ENCODE results near the gene ABHD8.

- TF ChIP-seq POLR2A (IDR thresholded peaks at IDR 0.05; ENCODE audit: borderline replicate concordance, extremely low read depth, insufficient read depth, insufficient read length): no peak
- no peak for TF ChIP-seq CTCF (IDR thresholded peaks at IDR 0.05 in 2 of 3, conservative IDR thresholded peaks at IDR 0.05 in 1 of 3; ENCODE audit: borderline replicate concordance in 1 of 3, insufficient read depth in 1 of 3, low read depth in 2 of 3, low read length in 2 of 3)
- TF ChIP-seq ZNF274 (IDR thresholded peaks at IDR 0.05; ENCODE audit: low read depth, low read length): no peak
- TF ChIP-seq CEBPB (IDR thresholded peaks at IDR 0.05; ENCODE audit: low read depth): no peak
- no peak for TF ChIP-seq POLR2AphosphoS5 (IDR thresholded peaks at IDR 0.05; ENCODE audit: low read depth, low read length)
- TF ChIP-seq SIN3A (IDR thresholded peaks at IDR 0.05; ENCODE audit: low read depth): no peak
- no peak for TF ChIP-seq RAD21 (IDR thresholded peaks at IDR 0.05; ENCODE audit: low read depth)
- no peak for TF ChIP-seq YY1 (IDR thresholded peaks at IDR 0.05; ENCODE audit: extremely low read depth, insufficient replicate concordance, low read depth, low read length)
Observed at GRCh38 chr19:17254636-17255035, 48.6 kb downstream of the ABHD8 start.

Data from HCT116 (cell line).